HepG2 (cell line): ENCODE data around the gene SMAP2. TPM values are rescaled to one million over a fixed set of nuclear protein-coding genes. Genes with fewer than 3 reads are reported as not detected.

Source experiments
- GATAD2A ChIP-seq: IDR thresholded peaks from 2 replicates; pipeline ENCODE4 v1.6.1; 2016
- IKZF4 ChIP-seq: sonication (generic); formaldehyde crosslinking; IDR thresholded peaks from 2 replicates; pipeline ENCODE4 v1.5.1; 2020; ENCODE audit warnings: borderline replicate concordance, mild to moderate bottlenecking, low read depth, missing genetic modification reagents; ENCODE audit errors: not compliant biosample characterization
- JUN ChIP-seq: sonication (generic); formaldehyde crosslinking; IDR thresholded peaks from 2 replicates; pipeline ENCODE4 v1.4.0; 2020; ENCODE audit warnings: mild to moderate bottlenecking, missing genetic modification reagents
- KAT8 ChIP-seq: IDR thresholded peaks from 2 replicates; pipeline ENCODE4 v1.6.1; 2016; ENCODE audit warnings: missing genetic modification reagents, missing compliant biosample characterization
- MIER3 ChIP-seq: IDR thresholded peaks from 2 replicates; pipeline ENCODE4 v1.6.1; 2016; ENCODE audit warnings: missing compliant biosample characterization, borderline replicate concordance
- SALL1 ChIP-seq: sonication (generic); formaldehyde crosslinking; IDR thresholded peaks from 2 replicates; pipeline ENCODE4 v1.8.0; 2022; ENCODE audit warnings: mild to moderate bottlenecking, missing genetic modification reagents
- SP1 ChIP-seq, 2 experiments: fragments of 450-650 bp in 1 of 2; sonication (generic) in 1 of 2; formaldehyde crosslinking in 1 of 2; IDR thresholded peaks; 2 replicates each; pipeline versions ENCODE4 v1.4.0 to v1.6.1; 2016 to 2020; ENCODE audit warnings: missing genetic modification reagents in 1 of 2
- SPEN ChIP-seq: sonication (generic); formaldehyde crosslinking; IDR thresholded peaks from 2 replicates; pipeline ENCODE4 v1.5.1; 2020; ENCODE audit warnings: low read depth, mild to moderate bottlenecking, missing genetic modification reagents
- ZNF264 ChIP-seq: sonication (generic); formaldehyde crosslinking; IDR thresholded peaks from 2 replicates; pipeline ENCODE4 v1.4.0; 2020; ENCODE audit warnings: missing genetic modification reagents
- ZNF343 ChIP-seq: sonication (generic); formaldehyde crosslinking; IDR thresholded peaks from 2 replicates; pipeline ENCODE4 v1.4.0; 2020; ENCODE audit warnings: mild to moderate bottlenecking, missing genetic modification reagents
- ZNF577 ChIP-seq: sonication (generic); formaldehyde crosslinking; IDR thresholded peaks from 2 replicates; pipeline ENCODE4 v1.4.0; 2020; ENCODE audit warnings: mild to moderate bottlenecking, low read depth, missing genetic modification reagents, borderline replicate concordance
- ZNF644 ChIP-seq: IDR thresholded peaks from 2 replicates; pipeline ENCODE4 v1.6.1; 2016; ENCODE audit warnings: low read depth
- ZNF749 ChIP-seq: sonication (generic); formaldehyde crosslinking; IDR thresholded peaks from 2 replicates; pipeline ENCODE4 v1.8.0; 2022; ENCODE audit warnings: mild to moderate bottlenecking, missing genetic modification reagents, moderate library complexity, borderline replicate concordance
- ZNF781 ChIP-seq: sonication (generic); formaldehyde crosslinking; IDR thresholded peaks from 2 replicates; pipeline ENCODE4 v1.5.1; 2020; ENCODE audit warnings: borderline replicate concordance, mild to moderate bottlenecking, missing genetic modification reagents; ENCODE audit errors: not compliant biosample characterization
- ZSCAN21 ChIP-seq: sonication (generic); formaldehyde crosslinking; IDR thresholded peaks from 2 replicates; pipeline ENCODE4 v1.8.0; 2022; ENCODE audit warnings: mild to moderate bottlenecking, missing genetic modification reagents, moderate library complexity, borderline replicate concordance
- polyA plus RNA-seq, 8 experiments: library from polyadenylated mRNA; depleted of rRNA in 3 of 8; stranded (reverse) in 7 of 8; unstranded in 1 of 8; fragments of >200 nt; fragmentation: Illumina TruSeq in 4 of 8; extraction: Trizol in 4 of 8; gene quantifications; 2 replicates each; pipeline versions ENCODE4 v1.2.1 to v1.2.3, GENCODE V29; 2011 to 2016; ENCODE audit warnings: low read depth in 4 of 8, missing spikeins in 1 of 8, mixed read lengths in 1 of 8; ENCODE audit not compliant: insufficient read depth in 1 of 8
- total RNA-seq, 5 experiments: library from RNA; depleted of rRNA; stranded (reverse); fragments of >200 nt; fragmentation: Illumina TruSeq; extraction: Trizol; gene quantifications; 2 replicates each; pipeline ENCODE4 v1.2.3, GENCODE V29; 2016; ENCODE audit warnings: low read depth in 1 of 5
- TF ChIP-seq, protein P1 (sequence below): sonication (generic); formaldehyde crosslinking; IDR thresholded peaks from 2 replicates; pipeline ENCODE4 v1.5.0; 2020; ENCODE audit warnings: missing genetic modification reagents
- TF ChIP-seq, protein P2 (sequence below), 2 experiments: fragments of 450-650 bp in 1 of 2; sonication (generic) in 1 of 2; formaldehyde crosslinking in 1 of 2; IDR thresholded peaks; 2 replicates each; pipeline versions ENCODE4 v1.6.1 to v1.8.0; 2016 to 2022; ENCODE audit warnings: antibody characterized with exemption in 1 of 2, mild to moderate bottlenecking in 1 of 2, missing genetic modification reagents in 1 of 2
- TF ChIP-seq, protein P3 (sequence below): sonication (generic); formaldehyde crosslinking; IDR thresholded peaks from 2 replicates; pipeline ENCODE4 v1.4.0; 2020; ENCODE audit warnings: missing genetic modification reagents

Gene SMAP2
- total and polyA plus RNA-seq, 2 of the 13 experiments (the other 11 are each of a cell fraction or from before 2014, with no cell fraction given) = 19.0 to 22.3 TPM

DNA sequence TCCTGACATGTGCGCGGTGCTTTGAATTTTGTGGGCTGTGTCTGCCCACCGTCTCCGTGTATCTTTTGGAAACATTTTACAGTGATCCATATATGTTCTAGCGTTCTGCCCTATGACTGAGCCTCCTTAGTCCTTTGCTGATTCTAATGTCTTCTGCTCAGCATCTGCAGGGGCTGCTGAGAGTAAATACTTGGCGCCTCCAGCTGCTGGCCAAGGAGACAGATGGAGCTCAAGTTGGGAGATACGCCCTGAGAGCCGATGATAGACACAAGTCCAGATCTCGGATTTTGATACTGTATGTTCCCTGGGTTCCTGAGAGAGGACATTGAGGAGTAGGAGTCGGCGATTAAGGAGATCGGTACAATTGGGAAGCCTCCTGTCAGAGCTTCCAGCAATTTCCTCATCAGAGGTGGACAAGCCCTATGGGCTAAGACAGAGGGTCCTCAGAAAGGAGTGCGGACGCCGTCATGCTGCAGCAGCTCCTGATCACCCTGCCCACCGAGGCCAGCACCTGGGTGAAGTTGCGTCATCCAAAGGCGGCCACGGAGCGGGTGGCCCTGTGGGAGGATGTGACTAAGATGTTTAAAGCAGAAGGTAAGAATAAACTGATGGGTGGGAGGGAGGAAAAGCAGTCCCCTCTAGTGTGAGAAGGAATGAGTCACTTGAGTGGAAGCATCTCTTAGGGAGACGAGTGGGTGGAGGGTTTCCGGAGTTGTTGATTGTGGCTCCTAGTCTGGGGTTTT, 77.1 kb downstream of the SMAP2 start (continued):
- 0 out of 2 replicates have a peak, but pooled peaks have one; percentile 20 for TF ChIP-seq KAT8 (CRISPR knock-in tag)
- TF ChIP-seq, protein P1, sequence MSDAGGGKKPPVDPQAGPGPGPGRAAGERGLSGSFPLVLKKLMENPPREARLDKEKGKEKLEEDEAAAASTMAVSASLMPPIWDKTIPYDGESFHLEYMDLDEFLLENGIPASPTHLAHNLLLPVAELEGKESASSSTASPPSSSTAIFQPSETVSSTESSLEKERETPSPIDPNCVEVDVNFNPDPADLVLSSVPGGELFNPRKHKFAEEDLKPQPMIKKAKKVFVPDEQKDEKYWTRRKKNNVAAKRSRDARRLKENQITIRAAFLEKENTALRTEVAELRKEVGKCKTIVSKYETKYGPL = no peak
- TF ChIP-seq JUN (CRISPR knock-in tag) = no peak
- TF ChIP-seq ZNF644 (CRISPR knock-in tag) = peak; percentile 6; the same call in 1 of the 2 replicates
- peak; percentile 62 for TF ChIP-seq SALL1 (CRISPR knock-in tag)
- no peak for TF ChIP-seq MIER3 (CRISPR knock-in tag)
- TF ChIP-seq IKZF4 (CRISPR knock-in tag) = no peak
- TF ChIP-seq ZNF577 (CRISPR knock-in tag) = no peak
- peak; percentile 52 for TF ChIP-seq GATAD2A (CRISPR knock-in tag)
- no peak for TF ChIP-seq ZNF264 (CRISPR knock-in tag)
- TF ChIP-seq, protein P2, sequence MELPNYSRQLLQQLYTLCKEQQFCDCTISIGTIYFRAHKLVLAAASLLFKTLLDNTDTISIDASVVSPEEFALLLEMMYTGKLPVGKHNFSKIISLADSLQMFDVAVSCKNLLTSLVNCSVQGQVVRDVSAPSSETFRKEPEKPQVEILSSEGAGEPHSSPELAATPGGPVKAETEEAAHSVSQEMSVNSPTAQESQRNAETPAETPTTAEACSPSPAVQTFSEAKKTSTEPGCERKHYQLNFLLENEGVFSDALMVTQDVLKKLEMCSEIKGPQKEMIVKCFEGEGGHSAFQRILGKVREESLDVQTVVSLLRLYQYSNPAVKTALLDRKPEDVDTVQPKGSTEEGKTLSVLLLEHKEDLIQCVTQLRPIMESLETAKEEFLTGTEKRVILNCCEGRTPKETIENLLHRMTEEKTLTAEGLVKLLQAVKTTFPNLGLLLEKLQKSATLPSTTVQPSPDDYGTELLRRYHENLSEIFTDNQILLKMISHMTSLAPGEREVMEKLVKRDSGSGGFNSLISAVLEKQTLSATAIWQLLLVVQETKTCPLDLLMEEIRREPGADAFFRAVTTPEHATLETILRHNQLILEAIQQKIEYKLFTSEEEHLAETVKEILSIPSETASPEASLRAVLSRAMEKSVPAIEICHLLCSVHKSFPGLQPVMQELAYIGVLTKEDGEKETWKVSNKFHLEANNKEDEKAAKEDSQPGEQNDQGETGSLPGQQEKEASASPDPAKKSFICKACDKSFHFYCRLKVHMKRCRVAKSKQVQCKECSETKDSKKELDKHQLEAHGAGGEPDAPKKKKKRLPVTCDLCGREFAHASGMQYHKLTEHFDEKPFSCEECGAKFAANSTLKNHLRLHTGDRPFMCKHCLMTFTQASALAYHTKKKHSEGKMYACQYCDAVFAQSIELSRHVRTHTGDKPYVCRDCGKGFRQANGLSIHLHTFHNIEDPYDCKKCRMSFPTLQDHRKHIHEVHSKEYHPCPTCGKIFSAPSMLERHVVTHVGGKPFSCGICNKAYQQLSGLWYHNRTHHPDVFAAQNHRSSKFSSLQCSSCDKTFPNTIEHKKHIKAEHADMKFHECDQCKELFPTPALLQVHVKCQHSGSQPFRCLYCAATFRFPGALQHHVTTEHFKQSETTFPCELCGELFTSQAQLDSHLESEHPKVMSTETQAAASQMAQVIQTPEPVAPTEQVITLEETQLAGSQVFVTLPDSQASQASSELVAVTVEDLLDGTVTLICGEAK (IDR thresholded peaks at IDR 0.05) = no peak
- TF ChIP-seq, protein P2 (CRISPR knock-in tag; IDR thresholded peaks at IDR 0.05) = peak; percentile 39; the same call in 1 of the 2 replicates
- no peak for TF ChIP-seq SPEN (CRISPR knock-in tag)
- TF ChIP-seq ZNF781 (CRISPR knock-in tag) = peak; percentile 38
- TF ChIP-seq ZNF343 (CRISPR knock-in tag) = peak; percentile 11; the same call in 1 of the 2 replicates
- TF ChIP-seq ZSCAN21 (CRISPR knock-in tag) = peak; percentile 77
- 0 out of 2 replicates have a peak, but pooled peaks have one; percentile 38 for TF ChIP-seq ZNF749 (CRISPR knock-in tag)
- no peak for TF ChIP-seq SP1 (IDR thresholded peaks at IDR 0.05)
- TF ChIP-seq SP1 (CRISPR knock-in tag; IDR thresholded peaks at IDR 0.05) = no peak
- TF ChIP-seq, protein P3, sequence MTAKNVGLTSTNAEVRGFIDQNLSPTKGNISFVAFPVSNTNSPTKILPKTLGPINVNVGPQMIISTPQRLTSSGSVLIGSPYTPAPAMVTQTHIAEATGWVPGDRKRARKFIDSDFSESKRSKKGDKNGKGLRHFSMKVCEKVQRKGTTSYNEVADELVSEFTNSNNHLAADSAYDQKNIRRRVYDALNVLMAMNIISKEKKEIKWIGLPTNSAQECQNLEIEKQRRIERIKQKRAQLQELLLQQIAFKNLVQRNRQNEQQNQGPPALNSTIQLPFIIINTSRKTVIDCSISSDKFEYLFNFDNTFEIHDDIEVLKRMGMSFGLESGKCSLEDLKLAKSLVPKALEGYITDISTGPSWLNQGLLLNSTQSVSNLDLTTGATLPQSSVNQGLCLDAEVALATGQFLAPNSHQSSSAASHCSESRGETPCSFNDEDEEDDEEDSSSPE = no peak
